Right hindlimb (tissue), 1 donor: ENCODE measurements around the gene ESPN.
"Not testable (repeated sequence)": the region's sequence is repeated elsewhere in the genome, so short reads cannot be mapped to it uniquely, and the experiment has no call there.

ENCODE experiments used
- DNase-seq: peaks from one replicate; pipeline ENCODE4 v3.0.0-alpha.2; 2018

The ESPN gene

GRCh38 chr1:6410248-6410893, 14.2 kb upstream of the ESPN start:
- DNase-seq: no peak

- DNase-seq: no peak
These were observed 11.7 kb upstream of the ESPN start for GRCh38 chr1:6412896-6413295.

GRCh38 chr1:6414443-6414844, 10.1 kb upstream of the ESPN start:
- no peak for DNase-seq

GRCh38 chr1:6414881-6415626, 9.5 kb upstream of the ESPN start:
- DNase-seq: no peak

- DNase-seq: no peak
These were observed 8.3 kb upstream of the ESPN start for GRCh38 chr1:6416295-6416656.

- no peak for DNase-seq
These were observed 7.7 kb upstream of the ESPN start for GRCh38 chr1:6416906-6417305.

- no peak for DNase-seq
These were observed 6.5 kb upstream of the ESPN start for GRCh38 chr1:6417961-6418667.

- no peak for DNase-seq
These were observed 5.7 kb upstream of the ESPN start for GRCh38 chr1:6418668-6419396.

GRCh38 chr1:6419397-6419803, 5.2 kb upstream of the ESPN start:
- DNase-seq: no peak

- DNase-seq: no peak
These were observed 4.6 kb upstream of the ESPN start, which contains the start of gene HES2 for GRCh38 chr1:6419804-6420453. HES2 (minus strand) TSS chr1:6419919; CDS start chr1:6419820, 99 bp downstream.

- peak; percentile 53 for DNase-seq
These were observed 4.0 kb upstream of the ESPN start for GRCh38 chr1:6420454-6421042.

GRCh38 chr1:6421266-6421665, 3.3 kb upstream of the ESPN start:
- no peak for DNase-seq

GRCh38 chr1:6423321-6423999, 1.1 kb upstream of the ESPN start:
- no peak for DNase-seq

- DNase-seq: no peak
These were observed 493 bp upstream of the ESPN start for GRCh38 chr1:6424000-6424565.

GRCh38 chr1:6425658-6426057, 1.1 kb downstream of the ESPN start:
- DNase-seq: no peak

GRCh38 chr1:6426277-6426971, 1.8 kb downstream of the ESPN start:
- no peak for DNase-seq

- DNase-seq: no peak
These were observed 2.4 kb downstream of the ESPN start for GRCh38 chr1:6426972-6427350.

GRCh38 chr1:6427441-6428390, 3.1 kb downstream of the ESPN start:
- DNase-seq: no peak

- DNase-seq: not testable (repeated sequence)
These were observed 3.9 kb downstream of the ESPN start for GRCh38 chr1:6428453-6428852.
